HG03039 (cell line): ENCODE results near the gene STX16.

Source experiments
- ATAC-seq: cut with Tn5 transposase; IDR thresholded peaks from one replicate; pipeline ENCODE4 v1.9.1; 2021; ENCODE audit warnings: mild to moderate bottlenecking, moderate library complexity; ENCODE audit not compliant: unreplicated experiment

Gene STX16

GRCh38 chr20:58696411-58696961 is 45.4 kb downstream of the STX16 start:
- ATAC-seq: no peak

- no peak for ATAC-seq
Observed at GRCh38 chr20:58697201-58697866, 46.3 kb downstream of the STX16 start.

GRCh38 chr20:58697867-58698703 is 47.0 kb downstream of the STX16 start:
- no peak for ATAC-seq

- ATAC-seq: no peak
Observed at GRCh38 chr20:58698741-58699622, 47.9 kb downstream of the STX16 start.

- ATAC-seq: no peak
Observed at GRCh38 chr20:58699623-58700107, 48.6 kb downstream of the STX16 start.

- ATAC-seq: no peak
Observed at GRCh38 chr20:58700121-58700821, 49.2 kb downstream of the STX16 start.

- ATAC-seq: no peak
Observed at GRCh38 chr20:58700823-58701222, 49.7 kb downstream of the STX16 start.

- no peak for ATAC-seq
Observed at GRCh38 chr20:58701431-58702160, 50.5 kb downstream of the STX16 start.

GRCh38 chr20:58702161-58702510 is 51.1 kb downstream of the STX16 start:
- ATAC-seq: no peak

GRCh38 chr20:58702859-58703648 is 52.0 kb downstream of the STX16 start:
- ATAC-seq: no peak

- no peak for ATAC-seq
Observed at GRCh38 chr20:58703765-58704371, 52.8 kb downstream of the STX16 start.

GRCh38 chr20:58705208-58705926 is 54.3 kb downstream of the STX16 start:
- no peak for ATAC-seq

- no peak for ATAC-seq
Observed at GRCh38 chr20:58706150-58706892, 55.2 kb downstream of the STX16 start.

- ATAC-seq: no peak
Observed at GRCh38 chr20:58706975-58707681, 56.0 kb downstream of the STX16 start.

GRCh38 chr20:58707770-58708169 is 56.7 kb downstream of the STX16 start:
- no peak for ATAC-seq

GRCh38 chr20:58708246-58708931 is 57.3 kb downstream of the STX16 start:
- no peak for ATAC-seq
